WERI-Rb-1 (cell line): Measurements from ENCODE around the gene NPAS3.

Experiments
- DNase-seq: peaks from one replicate; pipeline ENCODE4 v3.0.0-alpha.2; 2020
- H3K27ac ChIP-seq: fragments of 250-450 bp; sonication (Bioruptor Pico); 2 replicates; pipeline ENCODE4 v1.5.1; 2020; ENCODE audit warnings: mild to moderate bottlenecking, moderate library complexity
- H3K27me3 ChIP-seq: fragments of 250-450 bp; sonication (Bioruptor Pico); 2 replicates; pipeline ENCODE4 v1.5.1; 2021; ENCODE audit warnings: mild to moderate bottlenecking, low read depth, moderate library complexity; ENCODE audit not compliant: insufficient read depth, severe bottlenecking
- H3K36me3 ChIP-seq: fragments of 250-450 bp; sonication (Bioruptor Pico); 2 replicates; pipeline ENCODE4 v1.5.1; 2020; ENCODE audit warnings: mild to moderate bottlenecking, moderate library complexity
- H3K4me3 ChIP-seq: 2 replicates; pipeline ENCODE4 v1.5.1; 2011; ENCODE audit warnings: low read depth, mild to moderate bottlenecking, control low read depth, low read length
- H3K9me3 ChIP-seq: fragments of 250-450 bp; sonication (Bioruptor Pico); 2 replicates; pipeline ENCODE4 v1.5.1; 2021; ENCODE audit warnings: mild to moderate bottlenecking, moderate library complexity; ENCODE audit not compliant: severe bottlenecking
- CTCF ChIP-seq: IDR thresholded peaks from 2 replicates; pipeline ENCODE4 v1.5.1; 2011; ENCODE audit warnings: low read depth, mild to moderate bottlenecking, control low read depth, inconsistent platforms, low read length

Gene NPAS3

GRCh38 chr14:33175951-33176350, 237.3 kb downstream of the NPAS3 start:
- DNase-seq: no peak
- Histone ChIP-seq H3K27me3 (no peaks in the 10 kb centered on the region), H3K27ac (no peak overlapping the region), H3K4me3 (no peak overlapping the region), H3K36me3 (no peaks in the 10 kb centered on the region), H3K9me3 (no peaks in the 10 kb centered on the region)
- TF ChIP-seq CTCF: no peak

DNA sequence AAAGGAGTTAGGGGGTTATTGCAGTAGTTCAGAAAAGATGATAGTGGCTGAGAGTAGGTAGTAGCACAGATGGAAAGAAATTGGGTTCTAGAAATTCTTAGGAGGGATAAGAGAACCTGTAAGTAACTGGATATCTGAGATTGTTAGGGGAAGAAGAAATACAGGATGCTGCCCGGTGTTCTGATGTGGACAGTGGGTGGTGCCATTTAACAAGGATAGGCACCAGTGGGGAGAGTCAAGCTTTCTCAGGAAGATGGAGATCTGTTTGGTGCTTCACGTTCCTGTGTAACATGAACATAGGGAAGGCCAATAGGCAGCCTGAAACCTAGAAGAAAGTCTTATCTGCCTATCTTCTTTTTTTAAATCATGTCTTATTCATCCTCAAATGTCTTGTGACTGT, 245.9 kb downstream of the NPAS3 start:
- Histone ChIP-seq H3K9me3 (no peaks in the 10 kb centered on the region), H3K27ac (no peak overlapping the region), H3K4me3 (no peak overlapping the region), H3K36me3 (no peaks in the 10 kb centered on the region), H3K27me3 (no peaks in the 10 kb centered on the region)
- TF ChIP-seq CTCF: peak; percentile 32; the same call in 1 of the 2 replicates
- DNase-seq: peak; percentile 20

GRCh38 chr14:33186656-33187055, 248.0 kb downstream of the NPAS3 start:
- Histone ChIP-seq H3K9me3 (no peaks in the 10 kb centered on the region), H3K4me3 (no peak overlapping the region), H3K27me3 (no peaks in the 10 kb centered on the region), H3K27ac (no peak overlapping the region), H3K36me3 (no peaks in the 10 kb centered on the region)
- no peak for TF ChIP-seq CTCF
- no peak for DNase-seq

DNA sequence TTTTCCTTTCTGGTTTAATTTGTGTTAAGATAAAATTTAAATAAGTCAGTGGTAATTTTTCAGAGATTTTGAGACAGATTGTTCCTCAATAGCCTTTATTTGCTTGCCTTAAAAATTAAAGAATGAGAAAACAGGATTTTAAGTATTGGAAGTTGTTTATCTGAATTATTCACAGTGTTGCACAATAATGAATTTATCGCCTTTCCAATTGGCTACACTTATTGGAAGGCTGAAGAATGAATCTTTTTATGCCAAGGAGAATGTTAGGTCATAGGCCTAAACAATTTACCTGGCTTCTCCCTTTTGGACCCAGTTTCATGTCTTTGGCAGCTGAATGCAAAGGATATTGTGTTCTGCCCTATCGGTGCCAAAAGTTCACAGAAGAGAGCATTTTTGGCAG, 250.2 kb downstream of the NPAS3 start:
- H3K36me3 ChIP-seq: no peaks in the 10 kb centered on the region
- no peak overlapping the region for H3K4me3 ChIP-seq
- H3K27ac ChIP-seq: no peak overlapping the region
- no peak for DNase-seq
- no peaks in the 10 kb centered on the region for H3K27me3 ChIP-seq
- TF ChIP-seq CTCF: no peak
- H3K9me3 ChIP-seq: no peaks in the 10 kb centered on the region

- Histone ChIP-seq H3K4me3 (no peak overlapping the region), H3K27me3 (no peaks in the 10 kb centered on the region), H3K9me3 (no peaks in the 10 kb centered on the region), H3K27ac (no peak overlapping the region), H3K36me3 (no peaks in the 10 kb centered on the region)
- TF ChIP-seq CTCF: no peak
- no peak for DNase-seq
These were observed 253.2 kb downstream of the NPAS3 start for GRCh38 chr14:33191855-33192254.

GRCh38 chr14:33194551-33194950, 255.9 kb downstream of the NPAS3 start:
- TF ChIP-seq CTCF: no peak

More at GRCh38 chr14:33194551-33194950, 255.9 kb downstream of the NPAS3 start:
- peaks cover 5% of the 10 kb centered on the region for H3K9me3 ChIP-seq
- no peak for DNase-seq
- no peaks in the 10 kb centered on the region for H3K36me3 ChIP-seq
- no peak overlapping the region for H3K4me3 ChIP-seq
- H3K27me3 ChIP-seq: no peaks in the 10 kb centered on the region
- H3K27ac ChIP-seq: no peak overlapping the region
